Testis (tissue), 2 donors: ENCODE measurements around the gene GNLY.

ENCODE experiments used
- POLR2A ChIP-seq: fragments of 450-650 bp; IDR thresholded peaks from one replicate; pipeline ENCODE4 v1.6.1; 2017; ENCODE audit warnings: antibody characterized with exemption, mild to moderate bottlenecking, moderate library complexity
- TF ChIP-seq, protein P1 (sequence below), 3 experiments: fragments of 450-650 bp in 2 of 3; fragments of 200-600 bp in 1 of 3; sonication (generic) in 1 of 3; IDR thresholded peaks; one replicate each; pipeline ENCODE4 v1.5.1; 2016 to 2019; ENCODE audit warnings: antibody characterized with exemption in 3 of 3, mild to moderate bottlenecking in 2 of 3, moderate library complexity in 1 of 3

DNA sequence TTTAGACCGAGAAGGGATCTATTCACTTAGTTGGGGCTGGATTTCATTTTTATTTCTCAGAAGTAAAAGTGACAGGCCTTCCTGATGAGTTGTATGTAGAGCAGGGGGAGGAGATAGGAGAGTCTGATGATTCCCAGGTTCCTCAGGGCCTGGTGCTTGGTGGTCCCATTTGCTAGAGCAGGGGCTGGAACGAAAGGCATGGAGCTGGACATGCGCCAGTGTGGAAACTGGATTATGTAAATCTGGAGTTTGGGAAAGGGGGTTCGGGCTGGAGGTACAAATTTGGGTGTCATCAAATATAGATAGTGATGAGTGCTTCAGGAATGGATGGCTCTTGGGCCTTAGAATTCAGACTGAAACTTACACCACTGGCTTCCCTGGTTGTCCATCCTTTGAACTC is 27.5 kb downstream of the GNLY start:
- TF ChIP-seq, protein P1, sequence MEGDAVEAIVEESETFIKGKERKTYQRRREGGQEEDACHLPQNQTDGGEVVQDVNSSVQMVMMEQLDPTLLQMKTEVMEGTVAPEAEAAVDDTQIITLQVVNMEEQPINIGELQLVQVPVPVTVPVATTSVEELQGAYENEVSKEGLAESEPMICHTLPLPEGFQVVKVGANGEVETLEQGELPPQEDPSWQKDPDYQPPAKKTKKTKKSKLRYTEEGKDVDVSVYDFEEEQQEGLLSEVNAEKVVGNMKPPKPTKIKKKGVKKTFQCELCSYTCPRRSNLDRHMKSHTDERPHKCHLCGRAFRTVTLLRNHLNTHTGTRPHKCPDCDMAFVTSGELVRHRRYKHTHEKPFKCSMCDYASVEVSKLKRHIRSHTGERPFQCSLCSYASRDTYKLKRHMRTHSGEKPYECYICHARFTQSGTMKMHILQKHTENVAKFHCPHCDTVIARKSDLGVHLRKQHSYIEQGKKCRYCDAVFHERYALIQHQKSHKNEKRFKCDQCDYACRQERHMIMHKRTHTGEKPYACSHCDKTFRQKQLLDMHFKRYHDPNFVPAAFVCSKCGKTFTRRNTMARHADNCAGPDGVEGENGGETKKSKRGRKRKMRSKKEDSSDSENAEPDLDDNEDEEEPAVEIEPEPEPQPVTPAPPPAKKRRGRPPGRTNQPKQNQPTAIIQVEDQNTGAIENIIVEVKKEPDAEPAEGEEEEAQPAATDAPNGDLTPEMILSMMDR (IDR thresholded peaks at IDR 0.05) = no peak
- TF ChIP-seq POLR2A = no peak
